Keratinocyte (primary cell): ENCODE measurements around the gene NDUFS2. TPM values are rescaled to one million over a fixed set of nuclear protein-coding genes. Genes with fewer than 3 reads are reported as not detected.

Source experiments
- DNase-seq: peaks from one replicate; pipeline ENCODE4 v3.0.0-alpha.2; 2011; ENCODE audit warnings: low read depth, missing footprints, low spot score
- FAIRE-seq: peaks from 2 replicates; lab custom pipeline; 2011; peaks lifted over from hg19 to GRCh38; lab: Jason Lieb, UNC
- H2AFZ ChIP-seq: 2 replicates; pipeline ENCODE4 v1.6.0; 2012; ENCODE audit warnings: low read length, control low read depth, inconsistent platforms; ENCODE audit not compliant: control insufficient read depth
- H3K27ac ChIP-seq: 2 replicates; pipeline ENCODE4 v1.5.1; 2011; ENCODE audit warnings: low read length; ENCODE audit not compliant: control insufficient read depth, insufficient read depth
- H3K27me3 ChIP-seq: 3 replicates; pipeline ENCODE4 v1.6.0; 2011; ENCODE audit warnings: low read length; ENCODE audit not compliant: control insufficient read depth, insufficient read depth; ENCODE audit errors: extremely low read depth
- H3K36me3 ChIP-seq, 2 experiments: 2 replicates in 1 of 2; 3 replicates in 1 of 2; pipeline ENCODE4 v1.5.1; 2011; ENCODE audit warnings: low read length in 2 of 2, mild to moderate bottlenecking in 1 of 2; ENCODE audit not compliant: control insufficient read depth in 2 of 2, insufficient read depth in 2 of 2; ENCODE audit errors: extremely low read depth in 1 of 2
- H3K4me1 ChIP-seq: 3 replicates; pipeline ENCODE4 v1.5.1; 2011; ENCODE audit warnings: low read length; ENCODE audit not compliant: control insufficient read depth, insufficient read depth; ENCODE audit errors: extremely low read depth
- H3K4me2 ChIP-seq: 3 replicates; pipeline ENCODE4 v1.6.0; 2011; ENCODE audit warnings: low read depth, low read length; ENCODE audit not compliant: control insufficient read depth, insufficient read depth; ENCODE audit errors: extremely low read depth
- H3K4me3 ChIP-seq, 3 experiments: fragments of 200-600 bp in 1 of 3; sonication (generic) in 1 of 3; 2 replicates in 2 of 3; 3 replicates in 1 of 3; pipeline ENCODE4 v1.5.1; 2011 to 2016; ENCODE audit warnings: low read length in 3 of 3, mild to moderate bottlenecking in 3 of 3, control low read depth in 2 of 3, inconsistent platforms in 1 of 3, low read depth in 1 of 3, mixed read lengths in 1 of 3, mixed run types in 1 of 3, moderate library complexity in 1 of 3; ENCODE audit not compliant: control insufficient read depth in 2 of 3, insufficient read depth in 2 of 3; ENCODE audit errors: extremely low read depth in 1 of 3
- H3K79me2 ChIP-seq: 2 replicates; pipeline ENCODE4 v1.6.0; 2012; ENCODE audit warnings: low read length; ENCODE audit not compliant: control insufficient read depth, insufficient read depth
- H3K9ac ChIP-seq: 3 replicates; pipeline ENCODE4 v1.6.0; 2011; ENCODE audit warnings: low read length; ENCODE audit not compliant: control insufficient read depth, insufficient read depth; ENCODE audit errors: extremely low read depth
- H3K9me1 ChIP-seq: 3 replicates; pipeline ENCODE4 v1.6.0; 2011; ENCODE audit warnings: low read length; ENCODE audit not compliant: control insufficient read depth, insufficient read depth; ENCODE audit errors: extremely low read depth
- H3K9me3 ChIP-seq: 2 replicates; pipeline ENCODE4 v1.5.1; 2012; ENCODE audit warnings: low read depth, low read length; ENCODE audit not compliant: control insufficient read depth
- H4K20me1 ChIP-seq: 3 replicates; pipeline ENCODE4 v1.6.0; 2011; ENCODE audit warnings: low read length; ENCODE audit not compliant: control insufficient read depth, insufficient read depth; ENCODE audit errors: extremely low read depth
- CTCF ChIP-seq, 3 experiments: IDR thresholded peaks in 1 of 3; conservative IDR thresholded peaks in 1 of 3; optimal IDR thresholded peaks in 1 of 3; 2 replicates in 2 of 3; 3 replicates in 1 of 3; pipeline versions ENCODE3 to v1.5.1; 2011; ENCODE audit warnings: low read length in 3 of 3, mild to moderate bottlenecking in 3 of 3, moderate library complexity in 2 of 3, control low read depth in 1 of 3, inconsistent platforms in 1 of 3; ENCODE audit not compliant: insufficient read depth in 2 of 3; ENCODE audit errors: extremely low read depth in 1 of 3
- EZH2 ChIP-seq: IDR thresholded peaks from one replicate; pipeline ENCODE4 v1.6.1; 2012; ENCODE audit warnings: inconsistent platforms, mild to moderate bottlenecking, low read length, moderate library complexity
- dilution Hi-C: fragments of 300-500 bp; cut with MboI; formaldehyde crosslinking; loops from one replicate; pipeline ENCODE4 v1.7.0; 2020; ENCODE audit warnings: low sequenced_read_pairs; ENCODE audit not compliant: extremely low pct_ligation_motif_present
- polyA plus RNA-seq, 5 experiments: library from polyadenylated mRNA; depleted of rRNA in 3 of 5; stranded (reverse) in 3 of 5; stranded (forward) in 1 of 5; unstranded in 1 of 5; fragments of >200 nt; gene quantifications; 1 replicate in 1 of 5; 2 replicates in 3 of 5; 3 replicates in 1 of 5; pipeline versions ENCODE4 v1.2.1 to v1.2.3, GENCODE V29; 2011 to 2012; ENCODE audit warnings: missing spikeins in 2 of 5, low read depth in 1 of 5, low replicate concordance in 1 of 5

Gene NDUFS2
- polyA plus RNA-seq, 1 donor (not counting 4 experiments of a cell fraction or from before 2014, with no cell fraction given) = 136 TPM

DNA sequence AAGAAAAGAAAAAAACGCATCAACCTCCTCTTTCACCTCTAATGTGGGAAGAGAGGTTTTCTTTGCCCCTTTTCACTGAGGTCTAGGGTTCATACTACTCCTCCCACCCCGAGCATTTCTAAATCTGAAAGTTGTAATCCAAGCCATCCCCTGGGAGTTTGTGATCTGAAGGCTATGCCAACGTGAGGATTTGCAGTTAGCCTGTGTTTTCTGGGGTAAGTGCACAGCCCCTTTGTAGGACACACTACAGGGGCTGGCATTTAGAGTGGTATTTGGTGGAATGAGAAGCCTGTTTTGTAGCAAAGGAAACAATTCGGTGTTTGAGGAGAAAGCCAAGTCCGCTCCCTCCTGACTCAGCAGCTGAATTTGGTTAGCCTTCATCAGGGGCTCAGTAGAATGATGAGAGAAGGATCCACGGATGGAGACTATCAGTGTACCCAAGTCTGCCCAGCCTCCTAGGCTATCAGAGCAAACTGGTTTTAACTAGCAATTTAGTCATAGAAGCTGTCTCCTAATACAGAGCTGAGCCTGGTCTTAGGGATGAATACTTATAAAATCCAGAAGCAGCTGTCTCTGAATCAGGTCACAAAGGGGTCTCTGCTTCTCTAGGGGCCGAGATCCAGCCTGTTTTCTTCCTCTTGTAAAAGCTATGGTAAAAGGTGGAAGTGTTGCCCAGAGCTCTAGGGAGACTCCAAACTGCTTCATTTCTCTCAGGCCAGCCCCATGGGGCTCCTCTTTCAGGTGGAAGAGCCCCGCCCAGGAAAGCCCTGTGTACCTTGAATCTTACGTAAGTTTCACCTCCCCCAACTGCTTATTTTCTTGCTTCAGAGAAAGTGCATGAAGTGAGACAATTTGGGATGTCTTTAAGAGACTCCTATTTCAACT lies 58.5 kb downstream of the NDUFS2 start:
- no peaks in the 10 kb centered on the region for H3K79me2 ChIP-seq
- no peaks in the 10 kb centered on the region for H3K36me3 ChIP-seq
- peaks cover 12% of the 10 kb centered on the region for H3K4me1 ChIP-seq
- H3K9ac ChIP-seq = no peak overlapping the region
- no peak overlapping the region for H3K27ac ChIP-seq
- H2AFZ ChIP-seq = no peak overlapping the region
- H3K9me1 ChIP-seq = no peaks in the 10 kb centered on the region
- DNase-seq = no peak
- peak; percentile 10 for TF ChIP-seq EZH2
- TF ChIP-seq CTCF (optimal IDR thresholded peaks at IDR 0.05 in 1 of 3, IDR thresholded peaks at IDR 0.05 in 1 of 3, conservative IDR thresholded peaks at IDR 0.05 in 1 of 3; ENCODE audit: extremely low read depth in 1 of 3, insufficient read depth in 2 of 3, low read length in 3 of 3) = no peak
- H3K9me3 ChIP-seq = no peaks in the 10 kb centered on the region
- H3K27me3 ChIP-seq = peaks cover 31% of the 10 kb centered on the region
- H4K20me1 ChIP-seq = no peaks in the 10 kb centered on the region
- FAIRE-seq = no peak
- dilution Hi-C loops = no loop called here
- peak overlapping the region; percentile 1 for H3K4me2 ChIP-seq
- H3K4me3 ChIP-seq = no peak overlapping the region

GRCh38 chr1:161261261-161262235 lies 59.4 kb downstream of the NDUFS2 start:
- no peak overlapping the region for H3K27ac ChIP-seq
- DNase-seq (no peak), FAIRE-seq (no peak)

More at GRCh38 chr1:161261261-161262235, 59.4 kb downstream of the NDUFS2 start:
- H3K9me1 ChIP-seq = no peaks in the 10 kb centered on the region
- H3K9me3 ChIP-seq = no peaks in the 10 kb centered on the region
- H3K79me2 ChIP-seq = no peaks in the 10 kb centered on the region
- peak overlapping the region; percentile 1 for H3K4me2 ChIP-seq
- H3K9ac ChIP-seq = no peak overlapping the region
- H3K27me3 ChIP-seq = peaks cover 31% of the 10 kb centered on the region
- no peak for TF ChIP-seq EZH2
- no peak overlapping the region for H3K4me3 ChIP-seq
- dilution Hi-C loops = no loop called here
- H2AFZ ChIP-seq = no peak overlapping the region
- peaks cover 12% of the 10 kb centered on the region for H3K4me1 ChIP-seq
- H4K20me1 ChIP-seq = no peaks in the 10 kb centered on the region
- no peaks in the 10 kb centered on the region for H3K36me3 ChIP-seq

Other genes with a start within 250 kb of the NDUFS2 start
- 0.22 to 0.59 TPM (median 0.39 TPM) in 3 replicates for gene ITLN2, start 247.6 kb upstream of the NDUFS2 start, polyA plus RNA-seq
- 201 to 259 TPM (median 224 TPM) in 3 replicates for gene F11R, start 181.2 kb upstream of the NDUFS2 start, polyA plus RNA-seq
- 106 to 128 TPM (median 113 TPM) in 3 replicates for gene TSTD1, start 163.4 kb upstream of the NDUFS2 start, polyA plus RNA-seq
- gene USF1, start 156.4 kb upstream of the NDUFS2 start, polyA plus RNA-seq = 25.1 to 40.7 TPM (median 31.6 TPM) in 3 replicates
- 0.05 to 0.45 TPM (median 0.16 TPM) in 3 replicates for gene ARHGAP30, start 132.5 kb upstream of the NDUFS2 start, polyA plus RNA-seq
- 6.0 to 19.0 TPM (median 8.6 TPM) in 3 replicates for gene NECTIN4, start 112.8 kb upstream of the NDUFS2 start, polyA plus RNA-seq
- 0.32 to 0.73 TPM (median 0.54 TPM) in 3 replicates for gene KLHDC9, start 104.0 kb upstream of the NDUFS2 start, polyA plus RNA-seq
- 106 to 228 TPM (median 184 TPM) in 3 replicates for gene PFDN2, start 84.3 kb upstream of the NDUFS2 start, polyA plus RNA-seq
- 22.9 to 51.0 TPM (median 27.6 TPM) in 3 replicates for gene NIT1, start 84.3 kb upstream of the NDUFS2 start, polyA plus RNA-seq
- gene DEDD, start 69.7 kb upstream of the NDUFS2 start, polyA plus RNA-seq = 29.3 to 49.9 TPM (median 33.0 TPM) in 3 replicates
- gene UFC1, start 48.4 kb upstream of the NDUFS2 start, polyA plus RNA-seq = 72.9 to 86.4 TPM (median 80.6 TPM) in 3 replicates
- gene USP21, start 42.9 kb upstream of the NDUFS2 start, polyA plus RNA-seq = 9.5 to 14.4 TPM (median 9.8 TPM) in 3 replicates
- 12.2 to 24.6 TPM (median 17.1 TPM) in 3 replicates for gene PPOX, start 35.9 kb upstream of the NDUFS2 start, polyA plus RNA-seq
- gene B4GALT3, start 24.9 kb upstream of the NDUFS2 start, polyA plus RNA-seq = 19.1 to 24.8 TPM (median 21.1 TPM) in 3 replicates
- gene ADAMTS4, start 3.3 kb upstream of the NDUFS2 start, polyA plus RNA-seq = 0.22 to 0.36 TPM (median 0.35 TPM) in 3 replicates
- gene FCER1G, start 12.9 kb downstream of the NDUFS2 start, polyA plus RNA-seq = 0.51 to 1.2 TPM (median 0.62 TPM) in 3 replicates
- not detected in 3 replicates for gene APOA2, start 21.3 kb downstream of the NDUFS2 start, polyA plus RNA-seq
- 14.4 to 18.2 TPM (median 17.5 TPM) in 3 replicates for gene TOMM40L, start 23.7 kb downstream of the NDUFS2 start, polyA plus RNA-seq
- gene NR1I3, start 35.8 kb downstream of the NDUFS2 start, polyA plus RNA-seq = not detected in 3 replicates
- gene PCP4L1, start 56.4 kb downstream of the NDUFS2 start, polyA plus RNA-seq = 0.04 to 0.24 TPM in 2 of 3 replicates, not detected in the other
- gene MPZ, start 107.6 kb downstream of the NDUFS2 start, polyA plus RNA-seq = 0.19 to 0.45 TPM (median 0.45 TPM) in 3 replicates
- 362 to 518 TPM (median 401 TPM) in 3 replicates for gene SDHC, start 112.0 kb downstream of the NDUFS2 start, polyA plus RNA-seq
- gene CFAP126, start 165.5 kb downstream of the NDUFS2 start, polyA plus RNA-seq = not detected in 3 replicates